Measurements from ENCODE around the gene EZH1.
A peak's percentile ranks its signal among the peaks of the same experiment; 100 is the strongest.

The EZH1 gene

DNA sequence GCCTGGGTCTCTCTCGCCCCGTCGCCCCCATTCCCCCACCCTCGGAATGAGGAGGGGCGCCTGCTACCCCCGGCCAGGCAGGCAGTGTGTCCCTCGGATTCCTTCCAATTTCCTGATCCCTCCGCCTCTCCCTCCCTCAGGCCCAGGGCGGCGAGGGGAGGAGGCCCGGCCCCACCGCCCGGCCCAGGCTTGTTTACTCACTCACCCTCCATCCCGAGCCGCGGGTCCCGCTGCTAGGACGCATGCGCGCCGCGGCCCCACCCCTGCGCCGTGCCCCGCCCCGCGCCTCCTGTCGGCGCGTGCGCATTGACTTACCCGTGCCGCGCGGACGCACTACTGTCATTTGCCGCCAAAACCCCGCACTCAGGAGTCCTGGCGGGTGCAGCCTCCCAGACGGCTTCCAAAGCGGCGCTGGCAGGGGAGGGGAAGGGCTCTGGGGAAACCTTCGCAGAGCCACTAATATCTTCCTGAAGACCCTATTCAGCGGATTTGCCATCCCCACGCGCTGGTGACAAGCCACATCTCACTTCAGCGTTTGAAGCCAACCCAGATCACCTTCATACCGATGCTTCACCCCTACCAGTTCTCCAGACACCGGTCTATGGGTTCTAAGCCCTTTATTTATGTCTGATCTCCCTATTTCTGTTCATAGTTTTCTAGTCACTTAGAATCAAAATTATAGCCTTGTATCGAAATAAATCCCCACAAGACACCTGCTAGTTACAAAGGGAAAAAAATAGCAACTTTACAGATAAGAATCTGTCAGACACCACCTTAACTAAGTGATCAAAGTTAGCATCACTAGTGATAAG is at the start of gene EZH1:
EZH1 (minus strand) TSS at position 235 of the 812 bp plus-strand sequence. CDS start 16,099 bp downstream, outside the sequence.
- DNase-seq (ENCODE audit: low read depth in 2 of 2): peak; percentile 84 to 87

DNA sequence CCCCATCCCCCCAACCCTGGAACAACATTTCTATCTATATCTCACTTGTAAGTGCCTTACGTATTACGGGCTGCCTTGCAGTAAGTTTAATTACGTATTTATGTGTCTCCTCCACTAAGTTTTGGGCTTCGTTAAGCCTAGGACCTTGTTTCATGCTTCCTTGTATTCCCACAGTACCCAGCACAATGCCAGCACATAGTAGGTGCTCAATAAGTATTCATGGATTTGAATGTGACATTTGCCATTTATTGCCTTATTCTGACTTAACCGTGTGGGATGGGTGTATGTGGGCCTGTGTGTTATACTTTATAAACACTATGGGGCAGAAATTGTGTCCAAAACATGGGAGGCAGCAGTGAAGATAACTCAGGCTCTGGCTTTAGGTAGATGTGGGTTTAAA is 47.7 kb upstream of the EZH1 start:
- no peak for DNase-seq (ENCODE audit: low read depth in 2 of 2)

DNA sequence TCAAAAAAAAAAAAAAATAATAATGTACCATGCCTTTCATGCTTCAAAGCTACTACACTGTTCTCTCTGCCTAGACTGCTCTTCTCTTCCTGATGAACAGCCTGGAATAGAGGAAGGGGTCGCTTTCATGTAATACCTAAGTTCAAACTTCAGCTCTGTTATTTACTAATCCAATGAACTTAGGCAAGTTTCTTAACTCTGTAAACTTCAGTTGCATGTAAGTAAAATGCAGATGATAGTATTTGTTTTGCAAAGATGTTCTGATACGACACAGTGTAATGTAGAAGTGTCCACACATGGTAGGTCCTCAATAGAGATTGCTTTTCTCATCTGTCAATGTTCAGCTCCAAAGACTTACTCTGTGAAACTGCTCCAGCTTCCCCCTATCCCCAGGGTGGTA is 47.1 kb upstream of the EZH1 start:
- no peak for DNase-seq (ENCODE audit: low read depth in 2 of 2)

DNA sequence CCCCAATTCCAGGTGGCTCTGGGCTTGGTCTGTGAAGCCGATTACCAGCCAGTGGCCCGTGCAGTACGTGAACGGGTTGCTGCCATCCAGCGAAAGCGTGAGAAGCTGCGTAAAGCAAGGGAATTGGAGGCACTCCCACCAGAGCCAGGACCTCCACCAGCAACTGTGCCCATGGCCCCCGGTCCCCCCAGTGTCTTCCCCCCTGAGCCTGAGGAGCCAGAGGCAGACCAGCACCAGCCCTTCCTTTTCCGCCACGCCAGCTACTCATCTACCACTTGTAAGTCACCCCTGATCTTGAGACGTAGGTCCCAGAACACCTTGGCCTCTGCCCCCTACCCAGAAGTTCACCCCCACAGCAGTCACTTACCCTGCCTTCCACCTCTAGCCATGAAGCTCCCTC is 42.4 kb upstream of the EZH1 start:
- no peak for DNase-seq (ENCODE audit: low read depth in 2 of 2)

DNA sequence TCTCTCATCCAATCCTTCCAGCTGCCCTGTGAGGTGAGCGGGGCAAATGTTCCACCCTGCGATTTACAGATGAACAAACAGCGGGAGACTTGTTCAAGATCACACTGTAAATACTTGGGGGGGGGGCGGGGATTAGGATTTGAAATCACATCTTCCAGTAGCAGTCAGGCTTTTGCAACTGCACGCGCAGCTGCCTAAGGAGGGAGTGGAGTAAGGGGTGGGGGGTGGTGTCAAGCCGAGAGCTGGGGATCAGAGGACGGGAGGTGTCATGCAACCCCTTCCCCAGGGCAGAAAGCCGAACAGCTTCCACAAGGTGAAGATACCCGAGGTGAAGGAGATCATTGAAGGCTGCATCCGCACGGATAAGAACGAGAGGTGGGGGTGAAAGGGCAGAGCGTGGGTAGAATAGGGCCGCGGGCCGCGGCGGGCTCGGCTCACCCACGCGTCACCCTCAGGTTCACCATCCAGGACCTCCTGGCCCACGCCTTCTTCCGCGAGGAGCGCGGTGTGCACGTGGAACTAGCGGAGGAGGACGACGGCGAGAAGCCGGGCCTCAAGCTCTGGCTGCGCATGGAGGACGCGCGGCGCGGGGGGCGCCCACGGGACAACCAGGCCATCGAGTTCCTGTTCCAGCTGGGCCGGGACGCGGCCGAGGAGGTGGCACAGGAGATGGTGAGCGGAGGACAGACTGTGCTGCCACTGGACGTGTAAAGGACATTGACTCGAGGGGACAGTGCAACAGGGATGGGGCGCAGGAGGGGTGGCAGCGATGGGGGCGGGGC is 40.2 kb upstream of the EZH1 start:
- DNase-seq (ENCODE audit: low read depth in 2 of 2): no peak

DNA sequence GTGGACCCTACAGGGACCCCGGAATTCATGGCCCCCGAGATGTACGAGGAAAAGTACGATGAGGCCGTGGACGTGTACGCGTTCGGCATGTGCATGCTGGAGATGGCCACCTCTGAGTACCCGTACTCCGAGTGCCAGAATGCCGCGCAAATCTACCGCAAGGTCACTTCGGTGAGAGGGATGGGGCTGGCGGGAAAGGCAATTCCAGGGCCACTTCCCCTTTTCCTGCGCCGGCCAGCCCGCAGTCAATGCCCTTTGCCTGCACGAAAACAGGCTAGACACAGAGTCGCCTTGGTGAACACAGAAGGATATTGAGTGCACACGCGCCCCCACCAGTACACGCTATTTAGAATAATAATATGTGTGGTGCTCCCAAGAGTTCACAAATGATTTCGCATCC is 39.6 kb upstream of the EZH1 start:
- DNase-seq (ENCODE audit: low read depth in 2 of 2): no peak

DNA sequence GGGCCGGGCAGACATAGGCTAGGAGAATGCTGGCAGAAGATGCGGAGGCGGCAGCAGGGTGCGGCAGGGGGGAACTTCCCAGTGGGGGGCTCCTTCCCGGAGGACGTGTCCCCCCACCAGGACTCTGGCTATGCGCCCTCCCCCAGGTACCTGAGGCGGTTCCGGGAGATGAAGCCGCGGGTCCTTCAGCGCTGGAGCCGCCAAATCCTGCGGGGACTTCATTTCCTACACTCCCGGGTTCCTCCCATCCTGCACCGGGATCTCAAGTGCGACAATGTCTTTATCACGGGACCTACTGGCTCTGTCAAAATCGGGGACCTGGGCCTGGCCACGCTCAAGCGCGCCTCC is 38.9 kb upstream of the EZH1 start:
- DNase-seq (ENCODE audit: low read depth in 2 of 2): no peak

DNA sequence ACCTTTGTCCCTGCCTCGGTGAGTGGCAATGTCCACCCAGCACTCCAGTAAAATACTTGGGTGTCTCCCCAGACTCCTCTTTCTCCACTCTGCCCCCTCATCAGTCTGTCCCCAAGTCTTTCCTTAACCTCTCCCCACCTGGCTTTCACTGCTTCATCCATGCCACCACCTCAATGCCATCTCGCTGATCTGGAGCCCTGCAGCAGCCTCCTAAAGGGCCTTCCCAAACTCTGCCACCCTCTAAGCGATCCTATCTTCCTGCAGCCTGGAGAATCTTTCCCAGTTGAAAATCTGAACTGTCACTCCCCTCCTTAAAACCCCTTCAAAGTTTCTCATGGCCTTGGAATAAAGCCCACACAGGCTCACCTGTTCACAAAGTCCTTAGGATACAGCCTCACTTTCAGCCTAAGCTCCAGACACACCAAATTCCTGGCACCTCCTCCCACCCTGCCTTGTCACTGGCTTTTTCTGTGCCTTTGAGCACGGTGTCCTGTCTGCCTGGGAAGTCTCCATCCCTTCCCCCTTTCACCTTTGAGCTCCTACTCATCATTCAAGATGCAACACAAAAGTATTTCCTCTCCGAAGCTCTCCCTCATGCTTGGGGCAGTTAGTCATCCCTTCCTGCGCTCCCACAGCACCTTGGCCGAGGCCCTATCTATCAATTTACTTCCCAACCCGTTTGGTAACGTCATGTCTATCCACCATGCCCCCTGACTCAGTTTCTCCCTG is 38.4 kb upstream of the EZH1 start:
- no peak for DNase-seq (ENCODE audit: low read depth in 2 of 2)

DNA sequence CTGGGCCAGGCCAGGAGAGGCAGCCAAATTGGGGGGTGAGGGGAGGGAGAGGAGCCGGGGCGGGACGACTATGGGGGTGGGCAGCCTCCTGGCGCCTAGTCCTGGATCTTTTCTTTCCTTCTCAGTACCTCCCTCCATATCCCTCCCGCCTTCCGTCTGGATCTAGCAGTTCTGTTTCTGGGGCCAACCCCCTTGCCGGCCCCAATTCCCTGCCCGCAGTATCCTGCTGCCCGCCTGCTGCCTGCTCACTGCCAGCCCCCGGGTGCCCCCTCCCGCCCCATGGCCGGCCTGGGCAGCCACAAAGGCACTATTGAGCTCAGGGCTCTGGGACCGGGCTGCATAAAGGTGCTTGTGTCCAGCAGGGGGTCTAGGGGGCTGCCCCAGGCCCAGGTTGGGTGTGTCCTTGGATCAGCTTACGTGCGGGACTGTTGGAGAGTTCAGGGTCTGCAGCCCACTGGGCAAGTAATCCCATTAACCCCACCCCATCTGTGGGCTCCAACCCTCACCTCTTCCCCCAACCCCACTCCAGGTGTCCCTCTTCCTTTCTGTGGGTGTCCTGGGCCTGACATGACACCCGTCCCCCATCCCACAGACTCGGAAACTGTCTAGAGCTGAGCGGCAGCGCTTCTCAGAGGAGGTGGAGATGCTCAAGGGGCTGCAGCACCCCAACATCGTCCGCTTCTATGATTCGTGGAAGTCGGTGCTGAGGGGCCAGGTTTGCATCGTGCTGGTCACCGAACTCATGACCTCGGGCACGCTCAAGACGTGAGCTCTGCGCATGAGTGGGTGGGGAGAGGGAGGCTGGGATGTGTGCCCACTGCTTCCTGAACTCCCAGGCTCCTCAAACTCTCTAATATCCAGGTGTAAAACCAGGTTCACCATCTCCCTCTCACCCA is 37.6 kb upstream of the EZH1 start:
- no peak for DNase-seq (ENCODE audit: low read depth in 2 of 2)

DNA sequence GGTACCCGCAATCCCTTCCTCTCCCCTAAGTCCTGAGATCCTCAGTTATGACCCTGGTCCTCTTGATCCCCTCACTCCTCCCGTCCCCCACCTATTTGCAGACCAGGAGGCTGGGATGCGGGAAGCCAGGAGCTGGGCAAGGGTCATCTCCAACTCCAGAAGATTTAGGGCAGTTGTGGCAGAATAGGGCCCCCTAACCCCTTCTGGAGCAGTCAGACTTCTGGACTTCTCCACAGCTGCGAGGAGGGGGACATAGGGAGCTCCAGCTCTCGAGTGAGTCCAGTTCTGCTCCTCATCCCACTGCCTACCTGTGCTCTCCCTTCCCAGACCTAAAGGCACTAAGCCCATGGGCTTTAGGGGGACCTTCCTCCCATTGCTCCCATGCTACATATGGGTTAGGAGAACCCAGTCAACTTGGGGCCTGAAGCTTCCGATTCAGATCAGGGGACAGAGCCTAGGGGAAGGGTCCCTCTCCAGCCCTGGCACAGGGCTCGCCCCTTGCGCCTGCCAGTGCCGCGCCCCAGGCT is 36.9 kb upstream of the EZH1 start:
- DNase-seq (ENCODE audit: low read depth in 2 of 2): no peak

DNA sequence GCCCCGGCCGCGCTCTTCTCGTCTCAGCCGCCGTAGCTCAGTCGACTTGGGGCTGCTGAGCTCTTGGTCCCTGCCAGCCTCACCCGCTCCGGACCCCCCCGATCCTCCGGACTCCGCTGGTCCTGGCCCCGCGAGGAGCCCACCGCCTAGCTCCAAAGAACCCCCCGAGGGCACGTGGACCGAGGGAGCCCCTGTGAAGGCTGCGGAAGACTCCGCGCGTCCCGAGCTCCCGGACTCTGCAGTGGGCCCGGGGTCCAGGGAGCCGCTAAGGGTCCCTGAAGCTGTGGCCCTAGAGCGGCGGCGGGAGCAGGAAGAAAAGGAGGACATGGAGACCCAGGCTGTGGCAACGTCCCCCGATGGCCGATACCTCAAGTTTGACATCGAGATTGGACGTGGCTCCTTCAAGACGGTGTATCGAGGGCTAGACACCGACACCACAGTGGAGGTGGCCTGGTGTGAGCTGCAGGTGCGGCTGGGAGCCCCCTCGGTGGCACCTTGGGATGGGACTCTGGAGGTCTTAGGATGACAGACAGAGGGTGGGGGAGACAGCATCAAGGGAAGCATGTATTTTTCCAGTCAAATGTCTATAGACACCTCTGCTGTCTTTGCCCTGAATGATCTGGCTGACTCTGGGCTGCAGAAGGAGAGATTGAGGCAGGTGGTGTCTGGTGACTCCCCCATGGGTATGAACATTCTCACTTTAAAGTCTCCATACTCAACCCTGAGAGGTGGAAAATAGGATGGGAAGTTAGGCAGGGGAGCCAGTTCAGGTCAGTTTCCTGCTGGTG is 36.2 kb upstream of the EZH1 start:
- DNase-seq (ENCODE audit: low read depth in 2 of 2): no peak

DNA sequence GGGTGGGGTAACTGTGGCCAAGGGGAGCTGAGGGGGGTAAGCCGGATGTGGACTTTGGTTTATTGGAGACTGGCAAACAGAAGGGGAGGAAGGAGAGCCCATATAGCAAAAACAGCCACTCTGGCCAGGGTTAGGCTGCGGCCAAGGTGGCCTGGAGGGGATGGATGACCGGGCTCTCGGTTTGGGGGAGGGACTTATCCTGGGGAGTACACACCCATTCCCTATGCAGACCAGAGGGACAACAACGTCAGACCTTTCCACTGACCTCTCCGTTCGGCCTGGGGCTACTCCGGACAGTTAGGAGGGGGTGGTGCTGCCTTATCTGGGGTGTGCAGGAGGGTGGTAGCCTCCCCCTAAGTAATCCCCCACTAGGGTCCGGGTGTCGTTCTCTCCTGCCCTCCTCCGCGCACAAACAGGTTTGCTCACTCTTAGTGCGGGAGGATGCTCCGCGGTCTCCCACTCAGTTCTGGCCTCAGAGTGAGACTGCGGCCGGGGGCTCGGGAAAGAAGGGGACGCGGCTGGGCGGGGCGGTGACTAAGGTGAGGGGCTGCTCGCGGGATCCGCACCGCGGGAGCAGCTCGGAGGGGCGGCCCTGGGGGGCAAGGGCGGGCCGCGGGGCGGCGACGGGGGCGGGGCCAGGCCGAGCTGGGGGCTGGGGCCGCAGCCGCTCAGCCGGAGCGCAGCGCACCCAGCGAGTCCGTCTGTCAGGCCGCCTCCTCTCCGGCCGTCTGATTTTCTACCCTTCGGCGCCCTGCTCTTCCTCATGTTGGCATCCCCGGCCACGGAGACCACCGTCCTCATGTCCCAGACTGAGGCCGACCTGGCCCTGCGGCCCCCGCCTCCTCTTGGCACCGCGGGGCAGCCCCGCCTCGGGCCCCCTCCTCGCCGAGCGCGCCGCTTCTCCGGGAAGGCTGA is 35.4 kb upstream of the EZH1 start, which contains the start of gene WNK4:
WNK4 (plus strand) TSS at position 675 of the 915 bp plus-strand sequence; CDS start at position 764, 89 bp downstream.
- no peak for DNase-seq (ENCODE audit: low read depth in 2 of 2)

DNA sequence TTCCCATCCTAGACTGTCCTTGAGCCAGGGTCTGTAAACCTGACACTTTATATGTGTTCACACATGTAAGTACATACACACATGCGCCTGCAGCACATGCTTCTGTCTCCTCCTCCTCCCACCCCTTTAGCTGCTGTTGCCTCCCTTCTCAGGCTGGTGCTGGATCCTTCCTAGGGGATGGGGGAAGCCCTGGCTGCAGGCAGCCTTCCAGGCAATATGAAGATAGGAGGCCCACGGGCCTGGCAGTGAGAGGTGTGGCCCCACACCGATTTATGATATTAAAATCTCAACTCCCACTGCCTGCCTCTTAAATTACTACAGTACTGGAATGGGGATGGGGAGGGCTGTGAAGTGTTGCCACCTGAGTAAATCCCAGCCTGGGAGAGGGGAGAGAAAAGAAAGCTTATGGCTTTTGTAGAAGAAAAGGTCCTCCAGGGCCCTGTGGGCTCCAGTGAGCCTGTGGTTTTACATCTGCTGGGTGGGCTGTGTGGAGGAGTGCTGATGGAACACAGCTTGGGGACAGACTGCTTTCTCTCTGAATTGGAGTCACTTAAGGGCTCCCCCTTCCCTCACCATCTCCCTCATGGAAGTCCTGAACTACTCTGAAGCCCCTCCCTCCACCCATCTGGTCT is 34.6 kb upstream of the EZH1 start:
- DNase-seq (ENCODE audit: low read depth in 2 of 2): no peak

DNA sequence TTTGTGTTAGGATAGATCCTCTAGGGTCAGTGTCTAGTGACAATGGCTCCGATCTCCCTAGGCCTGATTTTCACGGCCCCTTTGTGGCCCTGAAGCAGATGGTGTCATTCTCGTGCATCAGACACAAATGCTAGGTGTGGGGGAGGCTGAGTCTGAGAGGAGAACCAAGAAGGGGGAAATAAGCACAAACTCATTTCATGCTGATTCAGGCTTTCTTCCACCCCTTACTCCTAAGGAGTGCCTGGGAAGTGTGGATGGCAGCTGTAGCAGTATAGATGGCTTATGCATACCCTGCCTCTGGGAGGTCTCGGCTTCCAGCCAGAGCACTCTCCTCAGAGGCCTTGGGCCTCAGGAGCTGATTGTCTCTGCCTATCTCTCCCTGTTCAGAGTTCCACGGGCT is 33.7 kb upstream of the EZH1 start:
- no peak for DNase-seq (ENCODE audit: low read depth in 2 of 2)

DNA sequence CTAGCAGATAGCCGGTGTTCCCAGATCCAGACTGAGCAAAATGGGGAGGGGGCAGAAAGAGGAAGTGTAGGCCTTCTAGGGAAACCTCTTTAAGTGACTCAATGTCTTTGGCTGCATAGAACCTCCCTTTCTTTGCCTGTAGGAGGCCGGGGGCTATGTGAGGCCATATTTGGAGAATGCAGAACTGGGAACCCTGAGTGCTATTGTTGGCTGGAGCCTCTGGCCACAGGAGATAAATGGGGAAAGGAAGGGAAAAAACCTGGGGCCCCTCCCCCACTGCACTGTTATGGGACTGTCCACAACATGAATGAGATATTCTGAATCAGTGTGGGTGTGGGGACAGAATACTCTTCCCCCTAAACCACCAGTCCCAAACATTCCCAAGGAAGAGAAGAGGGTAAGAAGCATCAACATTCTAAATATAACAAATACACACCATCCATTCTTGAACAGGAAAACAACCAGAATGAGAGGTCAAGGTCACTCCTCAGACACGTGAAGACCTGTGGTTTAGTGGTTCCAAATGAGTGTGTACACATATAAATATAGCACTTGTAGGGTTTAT is 30.8 kb upstream of the EZH1 start:
- DNase-seq (ENCODE audit: low read depth in 2 of 2): no peak

DNA sequence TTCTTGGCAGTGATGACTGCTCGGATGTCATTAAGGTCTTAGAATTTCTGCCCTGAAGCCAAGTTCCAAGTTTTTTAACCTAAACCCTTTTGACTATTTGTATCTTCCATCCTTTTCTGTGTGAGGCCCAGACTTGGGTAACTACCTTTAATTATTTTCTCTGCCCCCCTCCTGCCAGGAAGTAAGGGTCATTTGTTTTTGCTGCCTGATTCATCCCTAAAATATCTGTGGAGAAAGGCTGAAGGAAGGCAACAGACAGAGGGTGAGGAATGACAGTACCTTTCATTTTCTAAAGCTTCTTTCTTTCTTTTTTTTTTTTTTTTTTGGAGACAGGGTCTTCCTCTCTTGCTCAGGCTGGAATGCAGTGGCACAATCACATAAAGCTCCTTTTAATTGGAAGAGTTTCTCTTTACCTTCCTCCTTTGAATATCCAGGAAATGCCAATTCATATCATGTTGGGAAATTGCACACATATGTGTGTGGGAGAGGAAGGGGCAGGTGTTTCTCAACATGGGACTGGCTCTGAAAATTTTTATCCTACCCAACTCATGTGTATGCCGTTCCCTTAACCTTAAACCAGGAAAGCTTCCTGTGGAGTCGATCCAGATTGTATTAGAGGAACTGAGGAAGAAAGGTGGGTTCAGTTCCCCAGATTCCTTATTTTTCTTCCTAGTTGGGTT is 29.4 kb upstream of the EZH1 start:
- no peak for DNase-seq (ENCODE audit: low read depth in 2 of 2)

DNA sequence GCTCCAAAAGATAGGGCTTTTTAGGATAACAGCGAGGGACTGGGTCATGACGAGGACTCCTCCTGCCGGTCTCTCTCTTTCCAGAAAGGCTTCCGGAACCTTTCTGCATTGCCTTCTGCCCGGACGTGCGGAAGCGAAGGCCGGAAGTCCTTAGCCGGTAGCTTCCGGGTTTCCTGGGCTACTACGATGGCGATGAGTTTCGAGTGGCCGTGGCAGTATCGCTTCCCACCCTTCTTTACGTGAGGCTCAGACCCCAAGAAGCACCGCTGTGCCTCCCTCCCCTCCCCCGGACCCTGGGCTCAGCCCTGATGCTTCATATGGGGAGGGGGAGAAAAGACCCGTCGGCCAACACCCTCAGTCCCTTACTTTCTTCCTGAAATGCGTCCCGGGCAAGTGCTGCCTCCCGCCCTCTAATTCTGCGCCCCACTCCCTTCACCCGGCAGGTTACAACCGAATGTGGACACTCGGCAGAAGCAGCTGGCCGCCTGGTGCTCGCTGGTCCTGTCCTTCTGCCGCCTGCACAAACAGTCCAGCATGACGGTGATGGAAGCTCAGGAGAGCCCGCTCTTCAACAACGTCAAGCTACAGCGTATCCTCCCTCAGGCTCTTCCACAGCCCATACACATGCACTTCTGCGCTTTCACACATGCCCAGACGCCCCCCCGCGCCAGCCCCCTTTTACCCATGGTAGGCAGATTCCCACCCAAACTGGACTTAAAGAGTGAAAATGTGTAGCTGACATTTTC is 28.6 kb upstream of the EZH1 start, which contains the start of gene VPS25:
VPS25 (plus strand) TSS at position 160 of the 746 bp plus-strand sequence; CDS start at position 187, 27 bp downstream.
- peak; percentile 50 to 59 for DNase-seq (ENCODE audit: low read depth in 2 of 2)
